ENCODE measurements around the gene ZNF423. TPM values are rescaled to one million over a fixed set of nuclear protein-coding genes. Genes with fewer than 3 reads are reported as not detected.

Gene ZNF423
- total RNA-seq, 1 donor from 2014 or later, result 12.3 TPM

DNA sequence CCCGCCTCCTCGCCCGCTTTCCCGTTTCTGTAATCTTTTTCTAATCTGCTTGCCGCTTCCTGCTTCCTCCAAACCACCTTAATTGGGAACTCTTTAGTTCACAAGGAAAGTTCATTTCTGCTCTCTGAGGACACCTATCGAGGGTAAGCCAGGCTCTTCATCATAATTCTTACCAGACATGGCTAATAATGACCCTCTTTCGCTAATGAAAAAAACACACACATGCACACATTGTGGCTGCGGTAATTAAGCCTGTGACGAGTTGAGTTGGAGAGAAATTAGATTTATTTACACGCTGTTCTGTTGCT, 100.6 kb downstream of the ZNF423 start:
- peak; percentile 71 for DNase-seq (ENCODE audit: low spot score)

DNA sequence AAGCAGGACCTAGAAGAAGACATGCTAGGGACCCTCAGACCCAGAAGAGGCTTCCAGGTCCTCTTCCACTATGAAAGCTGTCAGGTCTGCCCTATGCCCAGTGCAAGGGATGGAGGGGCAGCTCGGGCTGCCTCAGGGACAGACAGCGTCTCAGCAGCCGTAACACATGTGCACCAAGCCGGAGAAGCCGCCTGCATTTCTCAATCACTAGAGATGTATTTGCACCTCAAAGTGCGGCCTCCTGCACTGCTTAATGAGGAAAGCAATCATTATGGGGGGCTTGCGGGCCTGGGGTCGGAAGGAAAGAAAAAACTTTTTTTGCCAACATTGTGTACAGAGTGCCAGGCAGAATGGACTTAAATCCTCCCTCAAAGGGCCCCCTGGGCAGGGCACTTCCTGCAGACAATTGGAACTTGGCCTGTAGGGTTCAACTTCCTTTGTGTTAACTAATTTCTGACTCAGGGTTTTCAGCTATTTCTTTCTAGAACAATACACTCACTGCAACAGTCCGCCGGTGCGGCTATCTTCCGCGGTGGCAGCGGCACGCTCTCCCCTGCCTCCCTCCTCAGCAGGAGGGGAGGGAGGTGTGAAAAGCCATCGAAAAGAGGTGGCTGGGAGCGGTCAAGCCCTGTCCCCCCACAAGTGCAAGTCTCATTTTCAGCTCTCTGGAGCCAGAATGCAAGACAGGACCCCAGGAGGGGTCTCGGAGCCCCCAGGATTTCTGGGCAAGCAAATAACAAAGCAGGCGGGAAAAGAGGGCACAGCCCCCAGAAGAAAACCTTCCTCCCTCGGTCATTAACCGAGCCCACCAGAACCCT, 101.2 kb downstream of the ZNF423 start:
- DNase-seq (ENCODE audit: low spot score), result peak; percentile 40

DNA sequence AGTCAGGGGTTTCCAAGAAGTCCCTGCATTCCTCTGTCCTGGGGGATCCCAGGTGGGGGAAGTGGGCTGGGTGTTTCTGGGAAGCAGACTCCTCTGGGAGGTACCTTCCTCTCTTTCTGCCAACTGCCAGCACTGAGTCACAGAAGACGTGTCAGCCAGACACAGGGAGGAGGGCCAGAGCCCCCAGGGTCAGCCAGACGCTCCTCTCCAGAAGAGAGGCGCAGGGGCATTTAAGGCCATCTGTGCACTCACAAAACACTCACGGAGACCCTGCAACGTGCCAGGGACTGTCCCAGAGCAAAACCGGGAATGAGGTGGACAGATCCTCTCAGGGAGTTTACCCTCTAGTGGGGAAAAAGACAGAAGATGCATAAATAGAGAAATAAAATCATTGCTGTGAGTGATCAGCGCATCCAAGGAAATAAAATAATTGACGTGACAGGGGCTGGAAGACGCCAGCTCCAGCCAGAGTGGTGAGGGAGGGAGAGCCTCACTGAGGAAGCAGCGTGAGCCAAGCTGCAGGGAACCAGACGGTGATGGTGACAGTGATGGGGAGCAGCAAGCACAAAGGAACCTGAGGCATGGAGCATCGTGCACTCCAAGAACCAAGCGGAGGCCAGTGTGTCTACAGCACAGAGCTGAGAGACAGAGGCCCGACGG, 105.4 kb downstream of the ZNF423 start:
- no peak for DNase-seq (ENCODE audit: low spot score)

DNA sequence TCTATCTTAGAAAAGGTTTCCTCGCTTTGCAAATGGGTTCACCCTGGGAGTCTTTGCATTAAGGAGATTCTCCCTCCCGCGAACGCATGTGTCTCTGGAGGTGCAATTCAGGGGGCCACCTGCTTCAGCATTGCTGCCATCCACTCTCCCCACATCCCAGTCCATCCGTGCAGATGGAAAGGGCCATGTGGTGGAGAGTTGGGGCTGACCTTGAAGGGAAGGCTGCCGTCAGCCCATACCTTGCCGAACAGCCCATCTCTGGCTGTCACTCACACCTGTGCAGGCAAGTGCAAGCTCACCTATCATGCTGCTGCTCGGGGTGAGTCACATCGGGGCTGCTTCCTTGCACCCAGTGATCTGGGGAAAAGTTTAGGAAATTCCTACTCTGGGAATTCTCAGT, 106.1 kb downstream of the ZNF423 start:
- no peak for DNase-seq (ENCODE audit: low spot score)

DNA sequence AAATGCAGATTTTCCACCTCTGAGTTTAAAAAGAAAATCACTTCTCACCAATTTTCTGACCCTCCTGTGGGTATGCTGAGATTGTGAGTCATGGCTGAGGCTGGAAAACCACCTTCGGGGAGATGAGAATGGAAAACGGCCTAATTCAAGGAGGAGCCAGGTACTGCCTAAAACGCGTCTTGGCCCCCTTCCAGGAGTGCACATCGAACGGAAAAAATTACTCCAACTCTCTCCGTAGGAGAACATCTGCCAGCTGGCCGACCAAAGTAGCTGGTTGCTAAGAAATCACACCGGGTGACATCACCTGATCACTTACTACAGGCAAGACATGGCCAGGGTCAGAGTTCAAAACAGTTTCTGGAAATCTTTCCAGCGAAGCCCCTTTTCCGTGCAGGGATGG, 107.6 kb downstream of the ZNF423 start:
- DNase-seq (ENCODE audit: low spot score), result no peak

DNA sequence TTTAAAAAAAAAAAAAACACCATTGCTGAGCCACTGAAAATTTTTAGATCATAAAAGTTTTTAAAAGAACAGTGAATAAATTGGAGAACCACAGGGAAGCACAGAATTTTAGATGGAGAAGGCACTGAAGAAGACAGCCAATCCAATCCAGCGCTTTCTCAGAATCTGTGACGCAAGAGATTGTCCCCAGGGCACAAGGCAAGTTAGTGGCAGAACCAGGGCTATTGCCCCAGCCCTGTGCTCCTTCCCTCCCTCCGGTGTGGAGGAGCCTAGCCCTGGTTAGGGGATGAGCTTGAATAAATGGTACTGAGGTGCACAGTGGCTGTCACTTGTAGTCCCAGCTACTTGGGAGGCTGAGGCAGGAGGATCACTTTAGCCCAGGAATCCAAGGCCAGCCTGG, 108.3 kb downstream of the ZNF423 start:
- no peak for DNase-seq (ENCODE audit: low spot score)

DNA sequence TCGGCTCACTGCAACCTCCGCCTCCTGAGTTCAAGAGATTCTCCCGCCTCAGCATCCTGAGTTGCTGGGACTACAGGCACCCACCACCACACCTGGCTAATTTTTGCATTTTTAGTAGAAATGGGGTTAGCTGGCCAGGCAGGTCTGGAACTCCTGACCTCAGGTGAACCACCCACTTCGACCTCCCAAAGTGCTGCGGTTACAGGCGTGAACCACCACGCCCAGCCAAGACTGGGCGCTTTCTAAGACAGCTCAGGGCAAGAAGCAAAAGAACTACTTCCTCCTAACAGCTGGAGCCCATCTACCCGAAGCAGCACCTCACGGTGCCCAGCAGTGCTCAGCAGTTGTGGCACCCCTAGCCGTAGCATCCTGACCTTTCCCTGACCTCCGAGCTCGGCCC, 109.4 kb downstream of the ZNF423 start:
- no peak for DNase-seq (ENCODE audit: low spot score)

DNA sequence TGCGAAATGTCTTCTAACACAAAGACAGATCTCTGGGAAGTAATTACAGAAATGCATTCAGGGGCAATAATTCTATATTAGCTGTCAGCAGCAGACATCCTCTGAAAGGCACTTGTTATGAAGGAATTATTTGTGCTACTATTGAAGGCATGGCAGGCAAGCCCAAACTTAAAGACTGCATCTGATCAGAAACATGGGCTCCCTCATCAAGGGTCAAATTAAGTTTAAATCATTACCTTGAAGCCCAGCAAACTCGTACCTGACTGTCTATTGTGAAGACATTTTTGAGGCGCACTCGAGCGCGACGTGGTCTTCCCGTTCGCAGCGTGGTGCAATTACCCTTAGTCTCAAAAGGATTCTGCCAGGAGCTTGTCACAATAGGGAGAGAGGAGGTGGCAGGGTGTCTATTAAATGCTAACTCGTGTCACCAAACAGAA, 110.6 kb downstream of the ZNF423 start:
- DNase-seq (ENCODE audit: low spot score), result no peak

DNA sequence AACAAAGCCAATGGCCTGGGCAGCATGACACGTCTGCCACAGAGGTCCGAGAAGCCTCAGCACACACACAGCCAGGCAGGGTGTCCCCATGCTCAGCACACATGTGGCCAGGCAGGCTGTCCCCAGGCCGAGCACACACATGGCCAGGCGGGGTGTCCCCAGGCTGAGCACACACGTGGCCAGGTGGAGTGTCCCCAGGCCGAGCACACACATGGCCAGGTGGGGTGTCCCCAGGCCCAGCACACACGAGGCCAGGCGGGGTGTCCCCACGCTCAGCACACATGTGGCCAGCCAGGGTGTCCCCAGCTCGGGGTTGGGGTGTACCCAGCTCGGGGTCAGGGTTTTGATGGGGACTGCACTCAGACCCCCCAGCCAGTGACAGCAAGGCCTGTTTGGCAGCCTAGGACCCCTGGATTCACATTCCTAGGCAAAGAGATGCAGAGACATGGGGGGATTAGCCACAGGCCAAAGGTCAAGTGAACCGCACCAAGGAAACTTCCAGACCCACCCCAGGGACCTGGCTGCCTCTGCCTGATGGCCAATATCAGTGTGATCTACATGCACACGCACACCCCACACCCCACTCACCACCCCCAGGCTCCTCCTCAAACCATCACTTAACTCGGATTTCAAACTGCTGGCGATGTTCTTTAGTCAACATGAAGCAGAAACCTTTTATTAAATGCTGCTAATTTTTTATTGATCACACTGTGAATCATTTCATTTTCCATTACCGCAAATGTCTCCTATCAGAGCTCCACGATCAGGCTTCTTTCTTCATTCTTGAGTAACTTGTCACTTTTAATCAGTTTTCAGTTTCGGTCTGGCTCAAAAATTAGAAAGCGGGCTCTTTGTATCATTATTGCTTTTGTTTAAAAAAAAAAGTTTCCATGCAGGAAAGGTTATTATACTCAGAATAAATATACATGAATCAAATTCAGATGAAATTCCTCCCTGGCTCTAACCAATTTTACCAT, 111.4 kb downstream of the ZNF423 start:
- DNase-seq (ENCODE audit: low spot score), result no peak

DNA sequence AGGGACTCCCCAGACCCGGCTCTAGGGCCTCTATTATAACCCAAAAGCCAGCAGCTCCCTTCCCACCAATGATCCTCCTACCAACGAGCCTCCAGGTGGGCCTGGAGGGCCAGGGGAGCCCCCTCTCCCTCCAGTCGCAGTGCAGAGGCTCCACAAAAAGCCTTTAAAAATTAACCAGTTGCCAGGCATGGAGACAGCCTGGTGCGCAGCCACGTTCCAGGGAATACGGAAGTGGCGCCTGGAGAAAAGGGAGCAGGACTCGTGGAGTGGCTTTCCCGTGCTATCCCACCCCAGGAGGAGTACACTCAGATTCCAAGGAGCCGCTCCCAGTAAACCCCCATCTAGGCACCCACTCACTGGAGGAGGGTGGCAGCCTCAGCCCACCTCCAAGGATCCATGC, 112.3 kb downstream of the ZNF423 start:
- no peak for DNase-seq (ENCODE audit: low spot score)

DNA sequence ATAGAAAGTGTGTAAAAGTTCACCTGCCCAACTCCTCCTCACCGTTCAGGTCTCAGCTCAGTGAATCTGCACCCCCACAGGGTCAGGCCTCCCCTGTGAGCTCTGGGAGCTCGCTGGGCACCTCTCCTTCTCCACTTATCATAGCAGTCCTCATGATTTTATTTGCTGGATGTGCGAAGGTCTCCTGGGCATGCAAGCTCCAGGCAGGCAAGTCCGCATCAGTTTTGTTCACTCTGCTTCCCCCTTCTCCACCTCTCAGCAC, 112.8 kb downstream of the ZNF423 start:
- no peak for DNase-seq (ENCODE audit: low spot score)

DNA sequence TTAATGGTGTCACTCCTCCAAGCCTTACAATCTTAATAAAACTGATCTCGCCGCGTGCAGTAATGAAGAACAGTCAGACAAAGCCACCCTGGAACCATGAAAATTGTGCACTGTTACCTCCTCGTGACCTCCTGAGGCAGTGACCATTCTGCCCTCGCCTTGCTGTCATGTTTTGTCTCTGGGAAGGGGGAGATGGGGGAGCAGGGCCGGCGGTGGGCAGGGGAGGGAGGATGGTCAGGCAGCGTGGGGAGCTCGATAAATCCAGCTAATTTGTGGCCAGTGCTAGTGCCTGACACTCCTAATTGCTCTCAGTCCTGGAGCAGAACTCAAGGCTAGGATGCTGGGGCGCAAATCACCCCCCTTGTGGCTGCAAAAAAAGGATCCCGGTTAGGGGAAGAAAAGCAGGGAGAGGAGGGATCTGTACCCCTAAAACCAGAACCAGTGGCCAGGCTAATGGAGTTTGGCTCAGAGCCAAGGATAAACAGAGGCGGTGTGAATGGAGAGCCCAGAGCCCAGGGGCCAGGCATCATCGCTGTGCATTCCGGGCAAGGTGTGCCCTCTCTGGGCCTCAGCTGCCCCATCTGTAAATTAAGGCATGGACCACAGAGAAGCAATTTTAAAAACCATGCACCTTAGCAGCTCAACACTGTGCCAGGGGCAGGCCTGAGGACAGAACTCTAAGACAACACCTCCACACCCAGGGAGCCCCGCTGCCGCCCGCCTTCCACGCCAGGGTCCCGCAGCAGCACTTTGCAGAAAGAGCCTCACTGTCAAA, 113.3 kb downstream of the ZNF423 start:
- no peak for DNase-seq (ENCODE audit: low spot score)

DNA sequence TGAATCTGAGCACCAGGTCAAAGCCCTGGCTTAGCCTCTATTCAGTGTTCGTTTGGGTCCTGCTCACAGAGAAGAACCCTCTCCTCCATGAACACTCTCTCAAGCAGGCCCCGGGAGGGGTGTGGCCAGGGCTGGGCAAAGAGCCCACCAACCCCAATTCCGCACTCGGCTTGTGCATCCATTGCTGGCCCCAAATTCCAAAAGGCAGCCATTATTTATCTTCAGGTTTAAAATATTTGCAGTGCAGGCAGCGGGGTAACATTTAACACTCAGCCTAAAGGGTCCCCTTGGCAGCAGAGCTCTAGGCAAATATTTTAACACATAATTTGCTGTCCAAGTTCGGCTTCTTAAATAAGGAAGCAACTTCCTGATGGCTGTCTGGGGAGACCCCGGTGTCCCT, 115.7 kb downstream of the ZNF423 start:
- DNase-seq (ENCODE audit: low spot score), result no peak

DNA sequence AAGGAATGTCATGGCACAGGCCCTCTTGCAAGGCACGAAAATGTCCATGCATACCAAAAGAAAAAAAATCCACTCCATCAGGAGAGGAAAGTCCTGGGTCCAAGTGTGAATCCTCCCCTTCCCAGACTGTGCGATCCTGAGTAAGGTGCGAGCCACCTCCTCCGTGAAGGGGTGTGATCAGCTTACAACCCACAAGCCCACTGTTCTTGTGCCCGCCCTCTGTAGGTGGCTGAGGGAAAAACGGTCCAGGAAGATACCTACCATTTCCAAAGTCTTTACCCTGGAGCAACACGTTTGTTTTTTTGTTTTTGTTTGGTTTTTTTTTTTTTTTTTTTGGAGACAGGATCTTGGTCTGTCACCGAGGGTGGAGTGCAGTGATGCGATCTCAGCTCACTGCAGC, 116.5 kb downstream of the ZNF423 start:
- DNase-seq (ENCODE audit: low spot score), result no peak

DNA sequence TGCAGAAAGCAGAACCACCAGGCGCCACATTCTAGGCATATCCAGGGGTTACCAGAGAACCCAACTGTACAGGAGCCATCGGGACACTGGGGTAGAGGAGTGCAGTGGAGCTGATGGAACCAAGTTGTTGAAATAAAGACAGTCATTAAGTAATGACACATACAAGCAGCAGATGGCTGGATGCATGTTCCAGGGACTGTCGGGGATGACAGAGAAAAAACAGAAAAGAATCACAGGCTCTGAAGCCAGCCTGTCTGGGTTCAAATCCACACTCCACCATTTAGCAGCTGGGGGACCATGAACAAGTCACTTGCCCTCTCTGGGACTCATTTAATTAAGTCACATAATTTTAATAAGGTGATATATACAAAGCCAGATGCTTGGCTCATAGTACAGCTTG, 117.1 kb downstream of the ZNF423 start:
- no peak for DNase-seq (ENCODE audit: low spot score)

DNA sequence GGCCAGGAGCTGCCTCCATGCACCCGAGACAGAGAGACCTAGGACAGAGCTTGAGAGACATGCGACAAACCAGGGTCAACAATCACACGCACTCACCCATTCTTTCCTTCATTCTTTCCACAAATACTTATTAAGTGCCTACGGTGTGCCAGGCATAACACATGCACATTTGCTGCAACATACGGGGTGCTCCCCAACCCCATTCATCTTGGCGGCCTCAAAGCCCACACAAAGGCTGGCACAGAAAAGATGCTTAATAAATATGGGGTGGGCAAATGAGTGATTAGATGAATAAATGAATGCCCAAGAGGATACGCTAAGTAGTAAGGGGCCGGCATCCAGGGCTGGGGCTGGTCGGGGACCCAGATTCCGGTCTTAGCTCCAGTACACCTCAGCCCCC, 117.9 kb downstream of the ZNF423 start:
- no peak for DNase-seq (ENCODE audit: low spot score)

DNA sequence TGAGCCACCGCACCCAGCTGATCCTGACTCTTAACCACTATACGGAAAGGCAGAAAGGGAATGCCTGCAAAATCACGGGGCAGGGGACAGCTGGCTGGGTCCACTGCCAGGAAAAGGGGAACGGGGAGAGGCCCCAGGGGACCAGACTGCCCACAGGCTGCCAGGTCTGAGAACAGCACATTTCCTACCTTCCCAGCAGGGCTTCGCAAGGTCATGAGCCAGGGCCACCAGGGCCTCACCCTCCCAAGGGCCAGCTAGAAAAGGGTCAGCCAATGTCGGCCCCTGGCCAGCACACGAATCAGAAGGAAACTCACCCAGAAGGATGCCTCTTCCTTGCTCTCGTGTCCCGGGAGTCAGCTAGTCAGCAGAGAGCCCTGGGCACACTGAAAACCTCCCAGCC, 118.4 kb downstream of the ZNF423 start:
- no peak for DNase-seq (ENCODE audit: low spot score)

DNA sequence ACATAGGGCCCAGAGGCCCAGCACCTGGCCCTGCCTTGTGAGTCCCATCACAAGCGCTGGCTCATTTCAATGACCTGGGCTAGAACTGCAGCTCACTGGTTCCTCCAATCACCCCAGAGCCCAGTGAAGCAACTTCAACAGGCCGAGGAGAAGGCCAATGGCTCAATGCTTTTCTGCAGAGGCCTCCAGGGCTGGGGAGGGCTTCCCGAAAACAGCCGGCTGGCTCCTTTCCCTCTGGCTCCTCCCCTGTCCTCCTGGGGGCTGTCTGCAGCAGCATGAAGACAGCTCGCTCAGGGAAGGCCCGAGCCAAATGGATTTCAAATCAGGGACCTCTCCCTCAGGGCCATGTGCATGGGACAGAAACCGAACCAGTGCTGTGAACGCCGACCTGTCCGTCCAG, 121.6 kb downstream of the ZNF423 start:
- no peak for DNase-seq (ENCODE audit: low spot score)

DNA sequence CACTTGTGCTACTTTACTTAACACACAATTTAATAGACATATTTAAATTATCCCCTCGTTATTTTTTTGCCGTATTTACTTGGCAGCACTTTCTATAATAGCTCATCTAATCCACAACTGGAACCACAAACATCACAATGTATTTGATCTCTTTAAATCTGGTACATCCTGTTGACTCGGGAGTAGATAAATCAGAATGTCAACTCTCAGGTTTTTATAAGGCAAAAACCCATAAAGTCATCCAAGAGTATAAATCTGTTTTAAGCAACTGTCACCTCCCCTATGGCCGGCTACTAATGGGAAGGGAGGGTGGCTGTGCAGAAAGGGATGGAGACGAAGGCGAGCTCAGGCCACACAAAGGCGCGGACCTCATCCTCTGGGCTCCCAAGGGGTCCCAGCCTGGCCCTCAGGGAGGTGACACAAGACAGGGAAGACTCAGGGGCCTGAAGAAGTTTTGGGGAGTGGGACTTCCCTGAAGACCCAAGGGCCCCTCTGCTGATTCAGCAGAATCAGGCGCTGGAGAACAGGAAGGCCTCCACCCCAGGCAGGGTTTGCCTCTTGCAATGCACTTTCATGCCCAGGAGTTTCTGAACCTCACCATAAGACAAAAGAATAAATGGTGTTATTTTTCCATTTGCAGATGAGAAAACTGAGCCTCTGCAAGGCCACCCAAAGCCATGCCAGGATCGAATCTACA, 122.5 kb downstream of the ZNF423 start:
- peak; percentile 50 for DNase-seq (ENCODE audit: low spot score)

DNA sequence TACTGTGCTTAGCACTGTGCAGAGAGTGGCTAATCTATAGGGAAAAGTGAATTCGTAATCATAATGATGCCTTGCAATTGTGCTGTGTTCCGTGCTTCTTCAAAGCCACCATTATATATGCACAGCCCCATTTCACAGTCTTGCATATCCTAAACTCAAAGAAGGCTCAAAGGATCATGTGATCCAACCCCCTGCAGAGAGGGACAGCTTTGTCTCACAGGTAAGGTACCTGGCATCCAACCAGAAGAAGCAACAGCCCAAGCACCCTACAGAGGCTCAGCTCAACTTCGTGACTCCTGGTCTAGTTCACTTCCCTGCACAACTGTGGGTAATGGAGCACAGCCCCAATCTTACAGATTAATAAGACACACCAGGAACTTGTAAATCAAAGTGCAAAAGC, 124.0 kb downstream of the ZNF423 start:
- DNase-seq (ENCODE audit: low spot score), result no peak

DNA sequence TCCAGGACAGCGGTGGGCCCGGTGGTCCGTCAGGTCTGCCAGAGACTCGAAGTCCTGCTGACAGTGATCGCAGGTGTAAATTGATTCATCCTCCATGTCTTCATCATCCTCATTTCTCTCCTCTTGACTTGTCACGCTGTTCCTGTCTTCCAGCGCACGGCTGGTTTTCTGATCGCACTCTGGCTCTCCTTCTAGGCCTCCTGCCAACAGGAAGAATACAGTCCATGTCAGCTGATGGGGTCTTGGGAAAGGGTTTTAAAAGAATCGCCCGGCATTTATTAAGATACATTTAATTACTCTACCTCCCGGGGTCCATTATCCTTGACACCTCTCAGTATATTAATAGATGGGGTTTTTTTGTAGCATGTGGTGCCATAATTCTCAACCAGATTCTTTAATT, 125.1 kb downstream of the ZNF423 start:
- no peak for DNase-seq (ENCODE audit: low spot score)

All from umbilical cord (tissue), 2 donors.